Measurements from ENCODE around the gene FN3K.

FN3K gene

GRCh38 chr17:82786427-82786826, 51.0 kb downstream of the FN3K start:
- no peak overlapping the region for H3K4me3 ChIP-seq (ENCODE audit: low read length)
- TF ChIP-seq ZNF274 (IDR thresholded peaks at IDR 0.05; ENCODE audit: low read depth, low read length): no peak

GRCh38 chr17:82787081-82787848, 51.9 kb downstream of the FN3K start:
- TF ChIP-seq ZNF274 (IDR thresholded peaks at IDR 0.05; ENCODE audit: low read depth, low read length): no peak

GRCh38 chr17:82788206-82789001, 53.0 kb downstream of the FN3K start:
- H3K4me3 ChIP-seq (ENCODE audit: low read length): no peak overlapping the region
- no peak for TF ChIP-seq ZNF274 (IDR thresholded peaks at IDR 0.05; ENCODE audit: low read depth, low read length)

More at GRCh38 chr17:82787081-82787848, 51.9 kb downstream of the FN3K start:
- H3K4me3 ChIP-seq (ENCODE audit: low read length): no peak overlapping the region

GRCh38 chr17:82789051-82789592, 53.7 kb downstream of the FN3K start:
- no peak overlapping the region for H3K4me3 ChIP-seq (ENCODE audit: low read length)
- TF ChIP-seq ZNF274 (IDR thresholded peaks at IDR 0.05; ENCODE audit: low read depth, low read length): no peak

GRCh38 chr17:82789806-82790205, 54.4 kb downstream of the FN3K start:
- TF ChIP-seq ZNF274 (IDR thresholded peaks at IDR 0.05; ENCODE audit: low read depth, low read length): no peak
- no peak overlapping the region for H3K4me3 ChIP-seq (ENCODE audit: low read length)

GRCh38 chr17:82790391-82790790, 55.0 kb downstream of the FN3K start:
- no peak for TF ChIP-seq ZNF274 (IDR thresholded peaks at IDR 0.05; ENCODE audit: low read depth, low read length)
- no peak overlapping the region for H3K4me3 ChIP-seq (ENCODE audit: low read length)

GRCh38 chr17:82791532-82791931, 56.1 kb downstream of the FN3K start:
- TF ChIP-seq ZNF274 (IDR thresholded peaks at IDR 0.05; ENCODE audit: low read depth, low read length): no peak
- no peak overlapping the region for H3K4me3 ChIP-seq (ENCODE audit: low read length)

GRCh38 chr17:82793974-82794630, 58.7 kb downstream of the FN3K start:
- H3K4me3 ChIP-seq (ENCODE audit: low read length): no peak overlapping the region
- no peak for TF ChIP-seq ZNF274 (IDR thresholded peaks at IDR 0.05; ENCODE audit: low read depth, low read length)

- H3K4me3 ChIP-seq (ENCODE audit: low read length): no peak overlapping the region
- TF ChIP-seq ZNF274 (IDR thresholded peaks at IDR 0.05; ENCODE audit: low read depth, low read length): no peak
Observed at GRCh38 chr17:82794781-82795482, 59.5 kb downstream of the FN3K start.

- H3K4me3 ChIP-seq (ENCODE audit: low read length): no peak overlapping the region
Observed at GRCh38 chr17:82795615-82796014, 60.2 kb downstream of the FN3K start.

GRCh38 chr17:82797061-82797460, 61.6 kb downstream of the FN3K start:
- H3K4me3 ChIP-seq (ENCODE audit: low read length): no peak overlapping the region
- no peak for TF ChIP-seq ZNF274 (IDR thresholded peaks at IDR 0.05; ENCODE audit: low read depth, low read length)

More at GRCh38 chr17:82795615-82796014, 60.2 kb downstream of the FN3K start:
- TF ChIP-seq ZNF274 (IDR thresholded peaks at IDR 0.05; ENCODE audit: low read depth, low read length): no peak

GRCh38 chr17:82798752-82799151, 63.3 kb downstream of the FN3K start:
- no peak overlapping the region for H3K4me3 ChIP-seq (ENCODE audit: low read length)
- no peak for TF ChIP-seq ZNF274 (IDR thresholded peaks at IDR 0.05; ENCODE audit: low read depth, low read length)

- no peak for TF ChIP-seq ZNF274 (IDR thresholded peaks at IDR 0.05; ENCODE audit: low read depth, low read length)
- no peak overlapping the region for H3K4me3 ChIP-seq (ENCODE audit: low read length)
Observed at GRCh38 chr17:82799591-82799990, 64.2 kb downstream of the FN3K start.
